Measurements from ENCODE around the gene CBARP. TPM values are rescaled to one million over a fixed set of nuclear protein-coding genes. Genes with fewer than 3 reads are reported as not detected.

The CBARP gene
- under 1 TPM; 0.33 to 0.78 TPM for total RNA-seq

- TF ChIP-seq CTCF (IDR thresholded peaks at IDR 0.05) (no peak), POLR2A (IDR thresholded peaks at IDR 0.05) (no peak)
- Histone ChIP-seq H3K27ac (peak within 1 kb of the TSS in 1 of 4 donors; percentile 81), H3K4me1 (peaks cover 57% of the 10 kb centered on the region), H3K4me3 (no peak within 1 kb of the TSS), H3K9me3 (no peaks in the 10 kb centered on the region), H3K36me3 (replicated peaks in 1 of 2; ENCODE audit: insufficient read depth in 1 of 2, low read depth in 2 of 2) (no peaks in the 10 kb centered on the region), H3K27me3 (no peaks in the 10 kb centered on the region)
- intact Hi-C loops (cut with DNase I): no loop called here
- peak; percentile 2 for ATAC-seq
- 0% methylated on average over 31 of the region's 87 CpGs; no CpG with 5 or more reads in 1 of the 2 donors for WGBS, 2 donors
- peak in 2 of 4 donors; percentile 40 to 65 for DNase-seq
Observed at GRCh38 chr19:1237754-1238368, at the start of gene CBARP. CBARP (minus strand) TSS chr19:1238005; CDS start chr19:1236100, 1,905 bp downstream.

- H3K27me3 ChIP-seq: peaks cover 0 to 35% of the 10 kb centered on the region in 2 donors
Observed at GRCh38 chr19:1286487-1287353, 48.9 kb upstream of the CBARP start.

GRCh38 chr19:1285737-1286360 lies 48.0 kb upstream of the CBARP start, which contains the start of gene EFNA2:
EFNA2 (plus strand) TSS chr19:1285873; CDS start chr19:1286169, 296 bp downstream.
- DNase-seq: no peak
- intact Hi-C loops (cut with DNase I): loop anchor here (10.0 kb wide), 1 partner anchor 229 kb away; the partner anchor contains the start of gene ADAMTSL5
- H3K27me3 ChIP-seq: peaks cover 0 to 30% of the 10 kb centered on the region in 2 donors

More at GRCh38 chr19:1286487-1287353, 48.9 kb upstream of the CBARP start:
- Histone ChIP-seq H3K9me3 (no peaks in the 10 kb centered on the region), H3K4me1 (peaks cover 28% of the 10 kb centered on the region), H3K36me3 (replicated peaks in 1 of 2; ENCODE audit: insufficient read depth in 1 of 2, low read depth in 2 of 2) (no peaks in the 10 kb centered on the region), H3K4me3 (no peak overlapping the region), H3K27ac (no peak overlapping the region)
- no peak for DNase-seq
- TF ChIP-seq POLR2A (IDR thresholded peaks at IDR 0.05) (no peak), CTCF (IDR thresholded peaks at IDR 0.05) (no peak)
- ATAC-seq: no peak
- intact Hi-C loops (cut with DNase I): loop anchor here (10.0 kb wide), 1 partner anchor 228 kb away; the partner anchor contains the start of gene ADAMTSL5
- WGBS, 2 donors: 15 to 28% methylated on average over 8 to 38 of the region's 38 CpGs

More at GRCh38 chr19:1285737-1286360, 48.0 kb upstream of the CBARP start, which contains the start of gene EFNA2:
- H3K9me3 ChIP-seq: no peaks in the 10 kb centered on the region
- peaks cover 25% of the 10 kb centered on the region for H3K4me1 ChIP-seq
- WGBS, 2 donors: 0% methylated on average over 49 of the region's 113 CpGs; no CpG with 5 or more reads in 1 of the 2 donors
- H3K4me3 ChIP-seq: no peak within 1 kb of the TSS
- no peak within 1 kb of the TSS for H3K27ac ChIP-seq
- no peak for ATAC-seq
- no peaks in the 10 kb centered on the region for H3K36me3 ChIP-seq (replicated peaks in 1 of 2; ENCODE audit: insufficient read depth in 1 of 2, low read depth in 2 of 2)
- TF ChIP-seq POLR2A (IDR thresholded peaks at IDR 0.05) (no peak), CTCF (IDR thresholded peaks at IDR 0.05) (no peak)
